Right atrium auricular region (tissue), 2 donors: ENCODE data around the gene ELMOD3. TPM values are rescaled to one million over a fixed set of nuclear protein-coding genes. Genes with fewer than 3 reads are reported as not detected.
"Not testable (repeated sequence)": the region's sequence is repeated elsewhere in the genome, so short reads cannot be mapped to it uniquely, and the experiment has no call there.

Source experiments
- DNase-seq: peaks from one replicate; pipeline ENCODE4 v3.0.0-alpha.2; 2019; ENCODE audit warnings: low spot score
- H3K27ac ChIP-seq, 2 donors: fragments of 200-600 bp; sonication (generic); 1 replicate in 1 of 2; 2 replicates in 1 of 2; pipeline ENCODE4 v1.5.1; 2016 to 2019
- H3K27me3 ChIP-seq, 2 donors: fragments of 200-600 bp; sonication (generic); one replicate each; pipeline versions ENCODE4 v1.5.1 to v1.6.0; 2017 to 2019
- H3K36me3 ChIP-seq: fragments of 200-600 bp; sonication (generic); one replicate; pipeline ENCODE4 v1.5.1; 2016
- H3K4me1 ChIP-seq, 2 donors: fragments of 200-600 bp; sonication (generic); one replicate each; pipeline versions ENCODE4 v1.5.1 to v1.6.0; 2017 to 2019
- H3K4me3 ChIP-seq, 2 donors: fragments of 200-600 bp; sonication (generic); 1 replicate in 1 of 2; 2 replicates in 1 of 2; pipeline ENCODE4 v1.5.1; 2017 to 2019; ENCODE audit warnings: mild to moderate bottlenecking in 1 of 2, moderate library complexity in 1 of 2
- H3K9me3 ChIP-seq, 2 donors: fragments of 200-600 bp; sonication (generic); one replicate each; pipeline ENCODE4 v1.5.1; 2019
- total RNA-seq, 2 donors: library from RNA; depleted of rRNA; stranded (reverse); fragments of >200 nt; gene quantifications; one replicate each; pipeline ENCODE4 v1.1.0, GENCODE V29; 2016
- TF ChIP-seq, protein P1 (sequence below), 2 donors: fragments of 200-600 bp; sonication (generic); IDR thresholded peaks; one replicate each; pipeline ENCODE4 v1.5.1; 2019; ENCODE audit warnings: antibody characterized with exemption in 2 of 2

The ELMOD3 gene
- total RNA-seq, 2 donors from 2014 or later, result 8.4 to 11.1 TPM

DNA sequence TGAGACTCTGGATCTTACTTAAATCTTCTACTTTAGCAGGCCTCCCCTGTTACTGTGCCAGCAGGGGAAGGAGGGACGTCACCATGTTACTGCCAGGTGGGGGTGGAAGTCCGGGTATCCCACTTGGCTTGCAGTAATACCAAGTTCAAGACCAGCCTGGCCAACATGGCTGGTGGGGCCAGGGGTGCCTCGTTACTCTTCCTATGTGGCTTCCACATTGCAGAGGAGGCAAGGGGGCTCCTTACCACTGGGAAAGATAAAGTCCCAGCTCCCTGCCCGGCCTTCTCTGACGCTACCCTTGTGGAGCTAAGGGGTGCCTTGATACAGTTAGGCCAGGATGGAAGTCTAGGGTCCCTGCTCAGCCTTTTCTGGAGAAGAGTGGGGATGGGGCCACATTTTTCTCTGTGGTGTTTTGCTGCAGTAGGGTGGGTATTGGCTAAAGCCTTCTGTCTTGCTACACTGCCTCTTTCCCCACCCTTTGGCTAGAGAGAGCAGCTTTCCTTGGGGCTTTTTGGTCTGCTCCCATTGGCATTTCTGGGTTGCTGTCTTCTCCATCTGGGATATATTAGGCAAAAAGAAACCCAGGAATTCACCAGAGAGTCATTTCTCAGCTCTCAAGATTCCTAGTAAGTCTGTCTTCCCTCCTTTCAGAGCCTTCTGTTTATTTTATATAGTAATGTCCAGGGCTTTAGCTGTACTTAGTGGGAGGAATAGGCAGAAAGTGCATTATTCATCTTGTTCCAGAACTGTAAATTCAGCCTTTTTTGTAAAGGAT, 21.9 kb downstream of the ELMOD3 start:
- H3K27ac ChIP-seq, result no peak overlapping the region
- H3K27me3 ChIP-seq, result no peaks in the 10 kb centered on the region
- H3K4me3 ChIP-seq, result no peak overlapping the region
- DNase-seq, result no peak
- H3K36me3 ChIP-seq, result peaks cover 28% of the 10 kb centered on the region
- TF ChIP-seq, protein P1, sequence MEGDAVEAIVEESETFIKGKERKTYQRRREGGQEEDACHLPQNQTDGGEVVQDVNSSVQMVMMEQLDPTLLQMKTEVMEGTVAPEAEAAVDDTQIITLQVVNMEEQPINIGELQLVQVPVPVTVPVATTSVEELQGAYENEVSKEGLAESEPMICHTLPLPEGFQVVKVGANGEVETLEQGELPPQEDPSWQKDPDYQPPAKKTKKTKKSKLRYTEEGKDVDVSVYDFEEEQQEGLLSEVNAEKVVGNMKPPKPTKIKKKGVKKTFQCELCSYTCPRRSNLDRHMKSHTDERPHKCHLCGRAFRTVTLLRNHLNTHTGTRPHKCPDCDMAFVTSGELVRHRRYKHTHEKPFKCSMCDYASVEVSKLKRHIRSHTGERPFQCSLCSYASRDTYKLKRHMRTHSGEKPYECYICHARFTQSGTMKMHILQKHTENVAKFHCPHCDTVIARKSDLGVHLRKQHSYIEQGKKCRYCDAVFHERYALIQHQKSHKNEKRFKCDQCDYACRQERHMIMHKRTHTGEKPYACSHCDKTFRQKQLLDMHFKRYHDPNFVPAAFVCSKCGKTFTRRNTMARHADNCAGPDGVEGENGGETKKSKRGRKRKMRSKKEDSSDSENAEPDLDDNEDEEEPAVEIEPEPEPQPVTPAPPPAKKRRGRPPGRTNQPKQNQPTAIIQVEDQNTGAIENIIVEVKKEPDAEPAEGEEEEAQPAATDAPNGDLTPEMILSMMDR (IDR thresholded peaks at IDR 0.05), result no peak
- no peaks in the 10 kb centered on the region for H3K4me1 ChIP-seq
- H3K9me3 ChIP-seq, result no peaks in the 10 kb centered on the region

- H3K27ac ChIP-seq, result no peak overlapping the region
- no peaks in the 10 kb centered on the region for H3K27me3 ChIP-seq
- no peak overlapping the region for H3K4me3 ChIP-seq
- H3K4me1 ChIP-seq, result no peaks in the 10 kb centered on the region
- H3K36me3 ChIP-seq, result peaks cover 27% of the 10 kb centered on the region
- DNase-seq, result no peak
- no peaks in the 10 kb centered on the region for H3K9me3 ChIP-seq
- TF ChIP-seq, protein P1 (IDR thresholded peaks at IDR 0.05), result no peak
Measured at GRCh38 chr2:85377083-85377482, 22.5 kb downstream of the ELMOD3 start.

- no peak for DNase-seq
- no peaks in the 10 kb centered on the region for H3K4me1 ChIP-seq
- H3K27ac ChIP-seq, result no peak overlapping the region
- TF ChIP-seq, protein P1 (IDR thresholded peaks at IDR 0.05), result no peak
- no peaks in the 10 kb centered on the region for H3K27me3 ChIP-seq
- no peaks in the 10 kb centered on the region for H3K9me3 ChIP-seq
- peaks cover 23% of the 10 kb centered on the region for H3K36me3 ChIP-seq
- H3K4me3 ChIP-seq, result no peak overlapping the region
Measured at GRCh38 chr2:85378257-85378656, 23.7 kb downstream of the ELMOD3 start.

DNA sequence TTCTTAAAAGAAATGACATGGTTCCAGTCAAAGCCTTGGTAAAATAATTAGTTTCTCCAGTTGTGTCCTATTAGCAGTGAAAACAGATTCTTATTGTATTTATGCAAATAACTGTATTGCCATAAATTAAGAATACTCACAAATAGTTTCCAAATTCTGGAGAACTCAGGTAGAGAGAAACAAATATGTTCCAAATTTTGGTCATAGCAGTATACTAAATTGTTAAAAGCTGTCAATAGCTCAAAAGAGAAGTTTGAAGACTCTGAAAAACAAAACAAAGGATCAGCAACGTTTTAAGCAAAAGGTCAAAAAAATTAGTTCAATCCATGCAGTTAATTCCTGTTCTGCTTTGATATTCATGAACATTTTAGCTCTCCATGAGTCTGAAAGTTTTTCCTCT, 25.5 kb downstream of the ELMOD3 start:
- peaks cover 20% of the 10 kb centered on the region for H3K36me3 ChIP-seq
- H3K4me1 ChIP-seq, result no peaks in the 10 kb centered on the region
- TF ChIP-seq, protein P1 (IDR thresholded peaks at IDR 0.05), result no peak
- no peak overlapping the region for H3K4me3 ChIP-seq
- H3K27me3 ChIP-seq, result no peaks in the 10 kb centered on the region
- H3K27ac ChIP-seq, result no peak overlapping the region
- H3K9me3 ChIP-seq, result no peaks in the 10 kb centered on the region
- no peak for DNase-seq

- not testable (repeated sequence) for H3K36me3 ChIP-seq, H3K27me3 ChIP-seq, H3K4me3 ChIP-seq, DNase-seq, H3K9me3 ChIP-seq, H3K27ac ChIP-seq, H3K4me1 ChIP-seq
Measured at GRCh38 chr2:85383151-85383550, 28.6 kb downstream of the ELMOD3 start.

DNA sequence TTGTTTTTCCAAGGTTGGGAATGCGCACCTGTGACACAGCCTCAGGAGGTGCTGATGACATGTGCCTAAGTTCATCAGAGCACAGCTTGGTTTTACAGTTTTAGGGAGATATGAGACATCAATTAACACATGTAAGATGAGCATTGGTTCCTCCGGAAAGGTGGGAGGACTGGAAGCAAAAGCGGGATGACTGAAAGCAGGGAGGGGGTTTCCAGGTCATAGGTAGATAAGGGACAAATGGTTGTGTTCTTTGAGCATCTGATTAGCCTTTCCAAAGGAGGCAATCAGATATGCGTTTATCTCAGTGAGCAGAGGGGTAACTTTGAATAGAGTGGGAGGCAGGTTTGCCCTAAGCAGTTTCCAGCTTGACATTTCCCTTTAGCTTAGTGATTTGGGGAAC, 29.3 kb downstream of the ELMOD3 start:
- TF ChIP-seq, protein P1 (IDR thresholded peaks at IDR 0.05), result no peak
- DNase-seq, result no peak
- no peak overlapping the region for H3K27ac ChIP-seq
- no peak overlapping the region for H3K4me3 ChIP-seq
- H3K27me3 ChIP-seq, result no peaks in the 10 kb centered on the region
- no peaks in the 10 kb centered on the region for H3K4me1 ChIP-seq
- H3K36me3 ChIP-seq, result peaks cover 6% of the 10 kb centered on the region
- H3K9me3 ChIP-seq, result no peaks in the 10 kb centered on the region
